Neutrophil (primary cell): ENCODE measurements around the gene PLSCR4.
"Not testable (repeated sequence)": the region's sequence is repeated elsewhere in the genome, so short reads cannot be mapped to it uniquely, and the experiment has no call there.

Experiments
- H3K27ac ChIP-seq: fragments of 200-600 bp; sonication (generic); 2 replicates; pipeline ENCODE4 v1.5.1; 2016; ENCODE audit warnings: mild to moderate bottlenecking, moderate library complexity
- H3K27me3 ChIP-seq: fragments of 200-600 bp; sonication (generic); 2 replicates; pipeline ENCODE4 v1.6.0; 2016; ENCODE audit warnings: mild to moderate bottlenecking
- H3K36me3 ChIP-seq: fragments of 200-600 bp; sonication (generic); 2 replicates; pipeline ENCODE4 v1.5.1; 2017
- H3K4me1 ChIP-seq, 2 experiments: fragments of 200-600 bp in 1 of 2; sonication (generic) in 1 of 2; 1 replicate in 1 of 2; 2 replicates in 1 of 2; pipeline versions ENCODE4 v1.5.1 to v1.6.1; 2013 to 2016; ENCODE audit warnings: low read depth in 1 of 2, low read length in 1 of 2, mild to moderate bottlenecking in 1 of 2, moderate library complexity in 1 of 2; ENCODE audit not compliant: control insufficient read depth in 1 of 2, insufficient read depth in 1 of 2
- H3K4me3 ChIP-seq, 2 experiments: fragments of 200-600 bp in 1 of 2; sonication (generic) in 1 of 2; 1 replicate in 1 of 2; 2 replicates in 1 of 2; pipeline ENCODE4 v1.5.1; 2013 to 2016; ENCODE audit warnings: low read depth in 1 of 2, low read length in 1 of 2, mild to moderate bottlenecking in 1 of 2, moderate library complexity in 1 of 2
- H3K9me3 ChIP-seq: fragments of 200-600 bp; sonication (generic); 2 replicates; pipeline ENCODE4 v1.5.1; 2016
- TF ChIP-seq, protein P1 (sequence below): fragments of 200-600 bp; sonication (generic); IDR thresholded peaks from 2 replicates; pipeline ENCODE4 v1.5.1; 2016; ENCODE audit warnings: antibody characterized with exemption

PLSCR4 gene

DNA sequence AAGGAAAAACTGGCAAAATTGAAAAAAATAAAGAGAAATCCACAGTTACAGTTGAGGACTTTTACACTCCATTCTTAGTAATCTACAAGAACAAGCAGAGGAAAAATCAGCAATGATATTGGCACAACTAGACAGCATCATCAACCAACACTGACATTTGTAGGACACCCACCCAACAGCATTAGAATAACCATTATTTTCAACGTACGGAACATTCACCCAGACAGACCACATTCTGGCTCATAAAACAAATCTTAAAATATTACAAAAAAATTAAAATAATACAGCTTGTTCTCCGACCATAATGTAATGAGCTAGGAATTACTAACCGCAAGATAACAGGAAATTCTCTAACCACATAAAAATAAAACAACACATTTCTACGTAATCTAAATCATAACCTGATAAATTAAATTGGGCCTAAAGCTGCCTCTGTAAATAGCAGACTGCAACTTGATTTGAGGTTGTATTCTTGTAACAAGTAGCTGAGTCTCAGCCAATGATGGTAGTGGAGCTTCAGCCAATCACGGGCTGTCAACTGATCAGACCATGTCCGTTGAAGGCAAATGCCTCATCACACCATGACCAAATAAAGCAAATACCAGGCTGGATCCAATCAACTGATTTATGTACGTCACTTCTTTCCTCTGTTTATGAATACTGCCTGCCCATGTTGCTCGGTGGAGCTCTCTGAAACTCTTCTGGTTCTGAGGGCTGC lies 9.2 kb downstream of the PLSCR4 start:
- Histone ChIP-seq H3K4me1 (no peaks in the 10 kb centered on the region), H3K27ac (no peak overlapping the region), H3K27me3 (no peaks in the 10 kb centered on the region), H3K9me3 (no peaks in the 10 kb centered on the region), H3K4me3 (no peak overlapping the region), H3K36me3 (no peaks in the 10 kb centered on the region)
- TF ChIP-seq, protein P1, sequence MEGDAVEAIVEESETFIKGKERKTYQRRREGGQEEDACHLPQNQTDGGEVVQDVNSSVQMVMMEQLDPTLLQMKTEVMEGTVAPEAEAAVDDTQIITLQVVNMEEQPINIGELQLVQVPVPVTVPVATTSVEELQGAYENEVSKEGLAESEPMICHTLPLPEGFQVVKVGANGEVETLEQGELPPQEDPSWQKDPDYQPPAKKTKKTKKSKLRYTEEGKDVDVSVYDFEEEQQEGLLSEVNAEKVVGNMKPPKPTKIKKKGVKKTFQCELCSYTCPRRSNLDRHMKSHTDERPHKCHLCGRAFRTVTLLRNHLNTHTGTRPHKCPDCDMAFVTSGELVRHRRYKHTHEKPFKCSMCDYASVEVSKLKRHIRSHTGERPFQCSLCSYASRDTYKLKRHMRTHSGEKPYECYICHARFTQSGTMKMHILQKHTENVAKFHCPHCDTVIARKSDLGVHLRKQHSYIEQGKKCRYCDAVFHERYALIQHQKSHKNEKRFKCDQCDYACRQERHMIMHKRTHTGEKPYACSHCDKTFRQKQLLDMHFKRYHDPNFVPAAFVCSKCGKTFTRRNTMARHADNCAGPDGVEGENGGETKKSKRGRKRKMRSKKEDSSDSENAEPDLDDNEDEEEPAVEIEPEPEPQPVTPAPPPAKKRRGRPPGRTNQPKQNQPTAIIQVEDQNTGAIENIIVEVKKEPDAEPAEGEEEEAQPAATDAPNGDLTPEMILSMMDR = no peak

DNA sequence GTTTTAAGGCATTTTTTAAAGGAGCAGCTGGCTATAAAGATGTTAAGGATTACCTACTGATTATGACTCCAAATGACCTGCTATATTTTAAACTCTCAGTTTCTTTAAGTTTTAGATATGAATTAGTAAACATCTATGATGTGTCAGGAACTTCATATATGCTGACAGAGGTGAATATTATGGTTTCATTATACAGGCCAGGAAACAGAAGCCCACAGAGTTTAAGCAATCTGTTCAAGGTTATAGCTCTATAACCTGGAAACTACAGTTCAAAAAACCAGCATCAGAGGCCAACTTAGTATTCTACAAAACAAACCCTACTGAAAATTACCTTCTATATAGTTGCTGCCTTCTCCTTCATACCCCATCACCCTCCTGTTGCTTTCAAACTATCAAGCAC lies 17.4 kb downstream of the PLSCR4 start:
- Histone ChIP-seq H3K9me3 (no peaks in the 10 kb centered on the region), H3K4me3 (no peak overlapping the region), H3K27me3 (no peaks in the 10 kb centered on the region), H3K4me1 (no peaks in the 10 kb centered on the region), H3K36me3 (no peaks in the 10 kb centered on the region), H3K27ac (no peak overlapping the region)
- TF ChIP-seq, protein P1 = no peak

DNA sequence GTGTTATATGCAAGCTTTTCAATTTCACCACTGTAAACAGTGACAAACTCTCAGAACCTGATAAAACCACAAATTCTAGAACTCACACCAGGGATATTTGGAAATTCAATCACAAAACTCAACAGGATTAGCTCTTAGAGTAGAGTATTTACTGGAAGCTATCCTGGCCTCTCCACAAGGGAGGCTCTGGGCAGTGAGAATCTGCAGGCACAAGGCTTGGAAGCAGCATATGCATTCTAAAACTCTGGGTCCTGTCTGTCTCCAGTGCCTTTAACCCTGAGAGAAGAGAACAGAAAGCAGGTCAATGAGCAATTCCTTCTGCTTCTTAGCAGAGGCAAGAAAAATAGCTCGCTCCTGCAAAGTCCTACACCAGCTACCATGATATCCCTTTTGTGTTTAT lies 23.4 kb downstream of the PLSCR4 start:
- no peaks in the 10 kb centered on the region for H3K27me3 ChIP-seq
- no peak overlapping the region for H3K4me3 ChIP-seq
- TF ChIP-seq, protein P1 = no peak
- H3K4me1 ChIP-seq = no peaks in the 10 kb centered on the region
- H3K27ac ChIP-seq = no peak overlapping the region
- H3K36me3 ChIP-seq = no peaks in the 10 kb centered on the region
- H3K9me3 ChIP-seq = no peaks in the 10 kb centered on the region

DNA sequence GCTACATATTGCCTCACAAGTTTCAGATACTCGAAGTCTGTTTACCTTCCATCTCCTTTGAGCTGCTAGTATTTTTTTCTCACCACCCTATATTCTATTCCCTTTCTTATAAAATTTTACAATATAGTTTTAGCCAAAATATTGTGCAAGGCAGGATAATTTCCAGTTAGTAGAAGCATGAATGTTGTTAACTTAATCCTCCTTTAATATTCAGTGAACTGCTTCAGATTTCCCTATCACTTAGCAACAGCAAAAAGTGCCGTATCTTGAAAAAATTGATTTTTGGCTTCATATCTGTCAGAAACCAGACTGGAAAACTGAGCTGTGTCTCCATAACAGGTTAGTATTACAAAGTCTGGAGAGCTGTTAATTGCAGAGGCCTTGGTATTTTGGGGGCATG lies 24.0 kb downstream of the PLSCR4 start:
- Histone ChIP-seq H3K27ac (no peak overlapping the region), H3K9me3 (no peaks in the 10 kb centered on the region), H3K27me3 (no peaks in the 10 kb centered on the region)

DNA sequence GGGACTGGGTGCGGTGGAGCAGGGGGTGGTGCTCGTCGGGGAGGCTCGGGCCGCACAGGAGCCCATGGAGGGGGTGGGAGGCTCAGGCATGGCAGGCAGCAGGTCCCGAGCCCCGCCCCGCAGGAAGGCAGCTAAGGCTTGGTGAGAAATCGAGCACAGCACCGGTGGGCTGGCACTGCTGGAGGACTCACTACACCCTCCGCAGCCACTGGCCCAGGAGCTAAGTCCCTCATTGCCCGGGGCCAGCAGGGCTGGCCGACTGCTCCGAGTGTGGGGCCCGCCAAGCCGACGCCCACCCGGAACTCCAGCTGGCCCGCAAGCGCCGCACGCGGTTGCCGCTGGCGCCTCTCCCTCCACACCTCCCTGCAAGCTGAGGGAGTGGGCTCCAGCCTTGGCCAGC lies 25.4 kb downstream of the PLSCR4 start:
- H3K4me1 ChIP-seq, H3K27me3 ChIP-seq, H3K27ac ChIP-seq, H3K36me3 ChIP-seq, H3K9me3 ChIP-seq, H3K4me3 ChIP-seq: not testable (repeated sequence)

More for the DNA sequence above, 24.0 kb downstream of the PLSCR4 start:
- TF ChIP-seq, protein P1 = no peak
- Histone ChIP-seq H3K4me3 (no peak overlapping the region), H3K4me1 (no peaks in the 10 kb centered on the region), H3K36me3 (no peaks in the 10 kb centered on the region)

DNA sequence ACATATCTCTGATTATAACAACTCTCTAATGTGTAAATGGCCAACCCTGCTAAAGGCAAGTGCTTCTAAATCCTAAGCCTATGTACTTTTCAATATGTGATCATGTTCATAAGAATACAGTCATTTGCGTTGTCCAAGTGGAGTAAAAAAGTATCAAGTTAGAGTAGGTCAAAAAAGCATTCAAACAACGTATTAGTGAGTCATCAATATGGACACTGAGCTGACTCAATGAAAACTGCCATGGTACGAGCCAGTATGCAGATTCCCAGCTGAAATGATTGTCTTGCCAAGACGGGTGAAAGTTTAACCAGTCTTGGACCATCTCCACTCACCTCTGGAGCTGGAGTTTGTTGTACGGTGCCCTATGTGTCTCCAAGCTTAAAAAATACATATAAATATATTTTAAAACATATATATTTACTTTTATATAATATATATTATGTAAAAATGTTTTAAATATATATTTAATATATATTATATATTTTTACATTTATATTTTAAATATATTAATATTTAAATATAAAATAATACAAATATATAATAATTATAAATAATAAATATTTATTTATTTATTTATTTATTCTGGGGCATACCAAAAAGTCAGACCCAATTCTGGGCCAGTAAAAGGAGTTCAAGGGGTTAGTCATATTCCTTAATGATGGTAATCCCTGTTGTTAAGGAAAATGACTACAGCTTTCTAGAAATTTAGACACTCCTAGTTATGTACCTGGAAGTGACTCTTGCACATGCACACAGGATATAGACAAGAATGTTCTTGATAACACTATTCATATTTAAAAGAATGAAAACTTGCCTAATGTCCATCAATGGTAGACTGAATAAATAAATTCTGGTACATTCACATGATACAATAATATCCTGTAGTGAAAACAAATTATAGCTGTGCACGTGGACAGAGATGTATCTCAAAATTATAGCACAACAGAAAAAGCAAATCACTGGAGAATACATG lies 27.2 kb downstream of the PLSCR4 start:
- H3K27ac ChIP-seq = no peak overlapping the region
- H3K36me3 ChIP-seq = no peaks in the 10 kb centered on the region
- no peaks in the 10 kb centered on the region for H3K27me3 ChIP-seq
- H3K4me3 ChIP-seq = no peak overlapping the region
- H3K4me1 ChIP-seq = no peaks in the 10 kb centered on the region
- TF ChIP-seq, protein P1 = no peak
- no peaks in the 10 kb centered on the region for H3K9me3 ChIP-seq
